PFSK-1 (cell line): Measurements from ENCODE around the gene INSM1.

ENCODE experiments used
- POLR2AphosphoS5 ChIP-seq: IDR thresholded peaks from 2 replicates; pipeline ENCODE4 v1.6.1; 2012; ENCODE audit warnings: low read depth, mild to moderate bottlenecking, control low read depth, low read length, moderate library complexity
- REST ChIP-seq, 2 experiments: IDR thresholded peaks; 2 replicates each; pipeline versions ENCODE4 v1.6.1 to v1.8.0; 2011 to 2012; ENCODE audit warnings: low read depth in 2 of 2, low read length in 2 of 2, control low read depth in 1 of 2, inconsistent platforms in 1 of 2, mild to moderate bottlenecking in 1 of 2, moderate library complexity in 1 of 2; ENCODE audit not compliant: insufficient read depth in 1 of 2
- SIN3A ChIP-seq: IDR thresholded peaks from 2 replicates; pipeline ENCODE4 v1.6.1; 2012; ENCODE audit warnings: mild to moderate bottlenecking, low read length, moderate library complexity, borderline replicate concordance; ENCODE audit not compliant: insufficient read depth
- TAF1 ChIP-seq: IDR thresholded peaks from 2 replicates; pipeline ENCODE4 v1.6.1; 2012; ENCODE audit warnings: low read length, control low read depth, borderline replicate concordance; ENCODE audit not compliant: insufficient read depth

- no peak for TF ChIP-seq TAF1
- TF ChIP-seq POLR2AphosphoS5: no peak
- no peak for TF ChIP-seq REST (IDR thresholded peaks at IDR 0.05; ENCODE audit: insufficient read depth in 1 of 2, low read depth in 2 of 2, low read length in 2 of 2)
- no peak for TF ChIP-seq SIN3A
These were observed 9.1 kb upstream of the INSM1 start for GRCh38 chr20:20358801-20359200.
